HG02970 (cell line): ENCODE results near the gene CAV2.
"Not testable (repeated sequence)": the region's sequence is repeated elsewhere in the genome, so short reads cannot be mapped to it uniquely, and the experiment has no call there.

Experiments used
- ATAC-seq: cut with Tn5 transposase; IDR thresholded peaks from one replicate; pipeline ENCODE4 v1.9.1; 2021; ENCODE audit warnings: mild to moderate bottlenecking, moderate library complexity, moderate number of reproducible peaks; ENCODE audit not compliant: unreplicated experiment, low FRiP score

CAV2 gene

GRCh38 chr7:116499168-116500077 lies at the start of gene CAV2:
Gene CAV2, plus strand, starts transcription at chr7:116499738. Its CDS starts 44 bp downstream, at chr7:116499782.
- no peak for ATAC-seq

GRCh38 chr7:116449950-116450349 lies 49.6 kb upstream of the CAV2 start:
- ATAC-seq, result no peak

- no peak for ATAC-seq
Measured at GRCh38 chr7:116451957-116452729, 47.4 kb upstream of the CAV2 start.

GRCh38 chr7:116454377-116454776 lies 45.2 kb upstream of the CAV2 start:
- no peak for ATAC-seq

- ATAC-seq, result no peak
Measured at GRCh38 chr7:116455009-116455408, 44.5 kb upstream of the CAV2 start.

- no peak for ATAC-seq
Measured at GRCh38 chr7:116455499-116455898, 44.0 kb upstream of the CAV2 start.

- ATAC-seq, result no peak
Measured at GRCh38 chr7:116461500-116461899, 38.0 kb upstream of the CAV2 start.

- no peak for ATAC-seq
Measured at GRCh38 chr7:116463956-116464355, 35.6 kb upstream of the CAV2 start.

GRCh38 chr7:116464375-116464774 lies 35.2 kb upstream of the CAV2 start:
- ATAC-seq, result no peak

GRCh38 chr7:116465125-116465524 lies 34.4 kb upstream of the CAV2 start:
- ATAC-seq, result no peak

- ATAC-seq, result no peak
Measured at GRCh38 chr7:116468534-116468933, 31.0 kb upstream of the CAV2 start.

GRCh38 chr7:116477625-116478024 lies 21.9 kb upstream of the CAV2 start:
- ATAC-seq, result no peak

- no peak for ATAC-seq
Measured at GRCh38 chr7:116478834-116479233, 20.7 kb upstream of the CAV2 start.

GRCh38 chr7:116483271-116483942 lies 16.1 kb upstream of the CAV2 start:
- no peak for ATAC-seq

- not testable (repeated sequence) for ATAC-seq
Measured at GRCh38 chr7:116484389-116484788, 15.1 kb upstream of the CAV2 start.

- no peak for ATAC-seq
Measured at GRCh38 chr7:116487907-116488521, 11.5 kb upstream of the CAV2 start.

- no peak for ATAC-seq
Measured at GRCh38 chr7:116490351-116490750, 9.2 kb upstream of the CAV2 start.

- ATAC-seq, result no peak
Measured at GRCh38 chr7:116491887-116492653, 7.5 kb upstream of the CAV2 start.

GRCh38 chr7:116492654-116493109 lies 6.9 kb upstream of the CAV2 start:
- ATAC-seq, result no peak

GRCh38 chr7:116493449-116493848 lies 6.1 kb upstream of the CAV2 start:
- no peak for ATAC-seq
